Measurements from ENCODE around the gene KAZALD1.
"Not testable (repeated sequence)": the region's sequence is repeated elsewhere in the genome, so short reads cannot be mapped to it uniquely, and the experiment has no call there.

KAZALD1 gene

DNA sequence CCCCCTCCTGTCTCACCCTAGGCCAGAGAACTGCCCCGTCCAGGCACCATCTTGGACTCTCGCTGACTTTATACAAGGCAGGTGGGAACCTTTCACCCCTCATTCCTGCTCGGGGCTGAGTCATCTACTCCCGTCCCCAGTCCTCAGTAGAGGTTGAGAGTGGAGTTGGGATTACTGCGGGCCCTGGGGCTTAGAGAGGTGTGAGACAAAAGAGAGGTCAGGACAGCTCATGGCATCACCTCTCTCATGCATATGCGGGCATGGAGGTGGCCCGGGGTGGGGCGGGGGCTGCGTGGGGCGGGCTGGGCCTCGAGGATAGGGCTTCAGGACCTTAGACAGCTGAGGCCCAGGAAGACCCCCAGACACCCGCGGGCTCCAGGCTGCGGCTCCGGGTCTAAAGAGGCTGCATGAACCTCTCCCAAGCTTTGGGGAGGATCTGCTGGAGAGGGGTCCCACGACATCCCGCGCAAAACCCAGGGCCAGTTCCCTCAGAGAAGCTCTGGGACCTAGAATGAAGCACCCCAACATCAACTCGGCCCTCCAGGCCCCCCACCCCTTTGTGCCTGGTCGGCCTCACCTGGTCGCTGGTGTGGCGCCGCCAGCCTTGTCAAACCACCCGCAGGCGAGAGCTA lies 31.2 kb upstream of the KAZALD1 start:
- no peak for DNase-seq

DNA sequence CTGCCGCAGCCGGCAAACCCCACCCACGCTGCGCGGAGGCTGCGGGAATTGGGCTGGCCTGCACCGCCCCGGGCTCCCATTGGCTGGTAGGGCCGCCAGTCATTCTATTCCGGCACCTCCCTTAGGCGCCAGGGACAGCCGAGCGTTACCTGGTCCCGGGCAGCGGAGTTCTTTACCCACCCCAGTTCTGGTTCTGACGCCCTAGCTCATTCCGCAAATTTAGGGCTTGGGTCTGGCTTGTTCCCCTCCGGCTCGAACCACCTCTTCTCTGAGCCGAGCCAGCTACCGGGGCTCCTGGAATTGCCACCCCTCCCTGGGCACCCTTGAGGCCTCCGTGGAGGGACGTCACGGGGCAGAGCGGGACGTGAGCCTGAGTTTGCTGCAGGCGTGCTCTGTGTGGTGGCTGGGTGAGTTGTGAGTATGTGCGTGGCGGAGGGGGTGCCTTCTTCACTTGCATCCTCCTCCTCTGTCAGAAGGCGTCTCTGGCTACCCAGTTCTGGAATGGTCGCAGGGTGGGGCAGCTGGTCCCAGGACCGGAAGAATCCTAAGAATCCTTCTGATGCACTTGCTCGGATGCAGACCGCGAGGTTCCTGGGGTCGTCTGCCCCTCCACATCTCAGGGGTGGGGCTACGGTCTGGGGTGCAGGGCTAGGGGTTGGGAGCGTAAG lies 30.5 kb upstream of the KAZALD1 start, which contains the start of the genes PDZD7 and SFXN3:
Gene PDZD7 (minus strand): TSS at position 2 of the 668 bp plus-strand sequence. CDS start 910 bp downstream, outside the sequence.
Gene SFXN3 (plus strand): TSS at position 107 of the 668 bp plus-strand sequence. CDS start 3,461 bp downstream, outside the sequence.
- DNase-seq: peak; percentile 97

DNA sequence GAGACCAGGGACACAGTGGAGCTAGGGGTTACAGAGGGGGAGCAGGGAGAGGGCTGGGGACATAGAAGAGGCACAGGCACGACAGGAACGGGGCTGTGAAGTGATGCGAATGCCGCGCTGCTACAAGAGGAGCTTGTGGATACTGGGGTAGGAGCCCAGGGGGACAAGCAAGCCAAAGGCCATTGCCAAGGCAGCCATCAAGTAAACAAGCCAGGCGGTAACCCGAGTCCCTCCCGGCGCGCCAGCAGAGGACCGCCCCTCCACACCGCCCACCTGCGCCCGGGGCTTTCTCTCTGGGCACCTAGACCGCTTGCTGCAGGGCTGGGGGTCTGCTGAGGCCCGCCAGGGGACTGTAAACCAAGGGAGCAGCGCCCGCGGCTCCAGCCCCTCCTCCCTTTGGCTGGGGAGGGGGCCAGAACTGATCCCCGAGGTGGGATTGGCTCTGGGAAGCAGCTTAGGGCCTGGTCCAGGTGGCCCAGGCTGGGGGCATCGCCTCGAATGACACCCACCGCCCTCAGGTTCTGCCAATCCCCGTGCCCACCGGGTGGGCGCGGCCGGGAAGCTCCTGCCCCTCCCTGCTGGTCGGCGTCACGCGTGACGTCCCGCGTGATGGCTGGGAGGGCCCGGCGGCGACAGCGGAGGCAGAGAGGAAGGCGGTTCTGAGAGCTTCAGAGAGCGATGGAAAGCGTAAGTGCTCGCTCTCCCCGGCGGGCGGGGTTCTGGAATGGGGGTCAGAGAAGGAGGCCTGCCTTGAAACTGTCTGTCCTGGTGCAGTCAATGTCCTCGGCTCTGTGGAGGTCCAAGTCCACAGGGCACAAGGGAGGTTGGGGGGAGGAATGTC lies 29.8 kb upstream of the KAZALD1 start:
- DNase-seq: peak; percentile 81

DNA sequence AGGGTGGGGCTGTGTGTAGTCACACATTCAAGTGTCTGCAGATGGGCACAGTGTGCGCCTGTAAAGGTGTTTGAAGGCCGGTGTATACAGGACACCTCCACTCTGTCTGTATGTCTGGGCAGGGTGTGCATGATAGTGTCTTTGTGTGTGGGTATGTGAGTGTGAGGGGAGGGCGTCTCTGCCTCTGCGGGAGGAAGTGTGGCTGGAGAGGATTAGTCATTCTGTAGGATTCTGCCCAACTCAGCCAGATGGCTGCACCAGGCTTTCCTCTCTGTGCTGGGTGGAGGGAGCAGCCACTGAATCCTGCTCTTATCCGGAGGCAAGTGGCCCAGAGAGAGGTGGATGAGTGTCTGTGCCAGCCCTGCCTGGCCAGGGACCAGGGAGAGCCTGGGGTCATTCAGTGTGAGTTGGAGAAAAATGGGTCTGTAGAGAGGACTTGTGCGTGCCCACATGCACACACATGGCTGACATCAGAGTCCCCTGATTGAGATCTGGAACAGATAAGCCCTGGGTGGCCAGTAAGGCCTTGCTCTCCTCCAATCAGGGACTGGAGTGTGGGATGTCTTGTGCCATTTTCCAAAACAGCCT lies 29.1 kb upstream of the KAZALD1 start:
- DNase-seq: peak; percentile 44

DNA sequence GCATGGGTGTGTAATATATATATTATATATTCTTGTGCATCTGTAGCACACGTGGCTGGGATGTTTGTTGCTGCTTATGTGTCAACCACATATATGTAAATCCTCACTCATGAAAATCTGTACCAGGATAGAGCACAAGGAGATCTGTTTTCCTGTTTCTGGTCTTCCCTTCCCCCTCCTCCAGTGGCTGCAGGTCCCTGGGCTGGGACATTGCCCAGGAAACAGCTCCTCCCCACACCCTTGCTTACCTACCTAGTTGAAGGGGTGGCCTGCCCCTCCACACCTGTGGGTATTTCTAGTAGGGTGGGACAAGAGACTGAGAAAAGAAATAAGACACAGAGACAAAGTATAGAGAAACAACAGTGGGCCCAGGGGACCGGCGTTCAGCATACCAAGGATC lies 28.5 kb upstream of the KAZALD1 start:
- DNase-seq: no peak

DNA sequence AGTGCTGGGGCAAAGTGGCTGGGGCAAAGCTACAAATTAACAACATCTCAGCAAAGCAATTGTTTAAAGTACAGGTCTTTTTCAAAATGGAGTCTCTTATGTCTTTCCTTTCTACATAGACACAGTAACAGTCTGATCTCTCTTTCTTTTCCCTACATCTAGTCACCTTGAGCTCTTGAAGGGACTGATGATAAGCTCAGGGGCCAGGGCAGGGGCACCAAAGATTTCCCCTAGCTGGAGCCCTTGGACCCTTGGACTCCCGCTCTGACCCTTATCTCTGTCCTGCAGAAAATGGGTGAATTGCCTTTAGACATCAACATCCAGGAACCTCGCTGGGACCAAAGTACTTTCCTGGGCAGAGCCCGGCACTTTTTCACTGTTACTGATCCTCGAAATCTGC lies 27.4 kb upstream of the KAZALD1 start:
- DNase-seq: not testable (repeated sequence)

DNA sequence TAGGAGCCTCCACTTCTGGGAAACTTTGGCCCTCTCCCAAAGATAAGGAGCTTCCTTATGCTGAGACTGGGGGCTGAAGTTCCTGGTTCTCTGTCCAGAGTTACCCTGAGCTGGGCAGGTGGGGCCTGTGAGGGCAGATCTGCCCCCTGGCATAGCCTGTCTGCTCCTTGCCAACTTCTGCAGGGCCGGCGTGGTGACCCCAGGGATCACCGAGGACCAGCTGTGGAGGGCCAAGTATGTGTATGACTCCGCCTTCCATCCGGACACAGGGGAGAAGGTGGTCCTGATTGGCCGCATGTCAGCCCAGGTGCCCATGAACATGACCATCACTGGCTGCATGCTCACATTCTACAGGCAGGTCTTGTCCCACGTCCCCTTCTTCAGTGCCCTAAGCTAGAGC lies 26.5 kb upstream of the KAZALD1 start:
- no peak for DNase-seq

DNA sequence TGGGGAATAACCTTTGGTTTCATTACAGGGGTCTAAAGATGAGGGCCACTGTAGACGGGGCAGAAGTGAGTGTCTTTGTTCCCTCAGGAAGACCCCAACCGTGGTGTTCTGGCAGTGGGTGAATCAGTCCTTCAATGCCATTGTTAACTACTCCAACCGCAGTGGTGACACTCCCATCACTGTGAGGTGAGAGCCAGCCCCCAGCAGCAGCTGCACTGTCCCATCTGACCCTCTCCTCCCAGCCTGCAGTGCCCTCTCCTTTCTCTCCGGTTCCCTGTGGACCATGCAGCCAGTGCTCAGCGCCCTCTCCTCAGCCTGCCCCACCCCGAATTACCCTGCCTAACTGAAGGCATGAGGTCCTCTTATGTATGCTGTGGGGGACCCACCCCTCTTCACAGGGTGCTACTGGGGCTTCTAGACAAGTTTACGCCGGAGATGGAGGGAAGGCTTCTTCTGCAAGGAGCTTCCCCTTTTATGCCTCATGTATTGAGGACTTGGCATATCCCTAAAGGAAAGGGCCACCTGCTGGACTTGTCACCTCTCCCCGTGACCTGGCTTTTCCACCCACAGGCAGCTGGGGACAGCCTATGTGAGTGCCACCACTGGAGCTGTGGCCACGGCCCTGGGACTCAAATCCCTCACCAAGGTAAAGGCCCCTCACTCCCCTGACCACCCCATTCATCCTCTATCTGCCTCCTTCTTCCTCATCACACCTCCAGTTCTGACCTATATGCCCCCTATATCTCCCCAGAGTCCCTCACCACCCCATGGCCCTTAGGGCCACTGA lies 25.7 kb upstream of the KAZALD1 start:
- DNase-seq: no peak

DNA sequence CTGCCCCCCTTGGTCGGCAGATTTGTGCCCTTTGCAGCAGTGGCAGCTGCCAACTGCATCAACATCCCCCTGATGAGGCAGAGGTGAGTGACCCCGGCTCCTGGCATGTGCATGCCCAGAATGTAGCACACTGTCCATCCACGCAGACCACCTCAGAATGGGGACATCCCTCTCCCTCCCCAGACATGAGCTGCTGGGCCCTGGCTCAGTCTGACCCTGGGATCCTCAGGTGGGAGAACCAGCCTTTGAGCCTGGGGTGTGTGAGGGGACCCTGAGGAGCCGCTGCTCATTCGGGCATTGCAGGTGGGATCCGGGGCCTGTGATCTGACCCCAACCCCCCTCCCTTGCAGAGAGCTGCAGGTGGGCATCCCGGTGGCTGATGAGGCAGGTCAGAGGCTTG lies 25.1 kb upstream of the KAZALD1 start:
- no peak for DNase-seq

DNA sequence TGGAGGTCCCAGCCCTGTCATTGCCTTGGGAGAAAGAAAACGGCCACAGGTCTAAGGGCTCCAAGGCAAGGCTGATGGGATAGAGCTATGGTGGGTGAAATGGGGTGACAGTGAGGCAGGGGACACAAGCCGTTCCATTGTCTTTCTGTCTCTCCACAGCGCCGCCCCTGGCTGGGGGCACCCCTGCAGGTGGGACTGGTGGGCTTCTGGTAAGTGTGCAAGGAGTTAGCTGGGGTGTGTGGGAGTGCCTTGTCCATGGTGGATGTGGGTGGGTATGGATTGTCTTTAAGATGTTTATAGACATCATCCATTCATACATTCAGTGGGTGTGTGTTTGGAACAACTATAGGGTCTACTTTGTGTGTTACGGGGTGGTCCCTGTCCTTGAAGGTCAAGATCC lies 23.3 kb upstream of the KAZALD1 start:
- no peak for DNase-seq

DNA sequence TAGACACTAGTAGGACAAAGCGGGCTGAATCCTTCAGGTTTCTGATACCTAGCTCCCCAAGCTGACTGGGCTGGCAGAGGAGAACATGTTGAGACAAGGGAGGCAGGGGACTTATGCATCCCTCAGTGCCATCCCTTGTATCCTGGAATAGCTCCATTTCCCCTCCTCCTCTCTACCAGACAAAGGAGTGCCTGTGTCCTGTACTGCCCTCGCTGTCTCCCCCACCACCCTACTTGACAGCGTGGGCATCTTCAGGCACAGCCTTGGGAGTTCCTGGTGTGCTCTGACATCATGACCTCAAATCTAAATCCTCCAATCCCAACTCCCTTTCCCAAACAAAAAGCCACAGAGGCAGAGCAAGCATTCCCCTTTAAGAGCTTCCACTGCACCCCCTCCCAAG lies 21.7 kb upstream of the KAZALD1 start:
- DNase-seq: no peak

DNA sequence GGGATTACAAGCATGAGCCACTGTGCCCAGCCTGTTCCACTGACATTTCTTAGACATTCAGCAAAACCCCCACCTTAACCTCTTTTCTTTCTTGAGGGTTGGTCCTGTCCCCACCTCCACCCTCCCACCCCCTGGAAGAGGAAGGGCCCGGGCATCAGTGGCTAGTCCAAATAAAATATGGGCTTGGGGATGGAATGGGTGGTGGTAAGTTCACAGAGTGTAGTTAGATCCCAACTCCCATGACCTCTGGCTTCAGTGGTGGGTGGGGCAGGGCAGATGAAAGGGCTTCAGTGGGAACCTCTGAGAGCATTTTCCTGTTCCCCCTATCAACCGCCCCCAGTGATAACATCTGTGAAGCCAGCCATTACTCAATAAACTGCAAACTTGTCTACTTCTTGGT lies 20.9 kb upstream of the KAZALD1 start:
- DNase-seq: no peak

DNA sequence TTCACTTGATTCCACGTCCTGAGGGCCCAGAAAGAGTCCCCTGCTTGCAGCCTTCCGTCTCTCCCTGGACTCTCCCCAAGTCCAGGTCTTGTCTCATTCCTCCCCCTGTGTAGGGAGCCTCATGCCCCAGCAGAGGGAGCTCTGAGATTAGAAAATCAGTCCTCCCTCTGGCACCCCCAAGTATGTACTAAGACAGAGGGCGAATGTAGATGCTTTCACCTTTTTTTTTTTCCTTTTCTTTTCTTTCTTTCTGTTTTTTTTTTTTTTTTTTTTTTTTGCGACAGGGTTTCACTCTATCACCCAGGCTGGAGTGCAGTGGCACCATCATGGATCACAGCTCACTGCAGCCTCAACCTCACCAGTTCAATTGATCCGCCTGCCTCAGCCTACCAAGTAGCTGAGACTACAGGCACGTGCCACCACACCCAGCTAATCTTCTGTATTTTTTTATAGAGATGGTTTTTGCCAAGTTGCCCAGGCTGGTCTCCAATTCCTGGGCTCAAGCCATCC lies 20.5 kb upstream of the KAZALD1 start:
- peak; percentile 65 for DNase-seq

DNA sequence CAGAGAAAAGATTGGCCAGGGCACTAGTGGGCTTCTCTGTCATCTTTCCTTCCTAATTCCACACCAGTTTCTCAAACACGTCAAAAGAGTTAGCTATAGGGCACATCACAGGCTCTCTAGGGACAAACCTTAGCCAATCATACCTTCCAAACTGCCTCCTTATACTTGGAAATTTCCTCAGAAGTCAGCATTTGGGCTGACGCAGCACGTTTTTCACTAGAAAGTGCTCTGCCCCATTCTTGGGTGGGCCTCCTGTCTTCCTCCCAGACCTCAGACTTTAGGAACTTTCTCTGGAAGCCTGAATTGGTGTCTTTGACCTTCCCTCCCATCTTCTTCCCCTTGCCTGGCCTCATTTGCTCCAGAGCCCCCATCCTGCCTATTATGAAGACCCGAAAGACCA lies 19.7 kb upstream of the KAZALD1 start:
- no peak for DNase-seq

DNA sequence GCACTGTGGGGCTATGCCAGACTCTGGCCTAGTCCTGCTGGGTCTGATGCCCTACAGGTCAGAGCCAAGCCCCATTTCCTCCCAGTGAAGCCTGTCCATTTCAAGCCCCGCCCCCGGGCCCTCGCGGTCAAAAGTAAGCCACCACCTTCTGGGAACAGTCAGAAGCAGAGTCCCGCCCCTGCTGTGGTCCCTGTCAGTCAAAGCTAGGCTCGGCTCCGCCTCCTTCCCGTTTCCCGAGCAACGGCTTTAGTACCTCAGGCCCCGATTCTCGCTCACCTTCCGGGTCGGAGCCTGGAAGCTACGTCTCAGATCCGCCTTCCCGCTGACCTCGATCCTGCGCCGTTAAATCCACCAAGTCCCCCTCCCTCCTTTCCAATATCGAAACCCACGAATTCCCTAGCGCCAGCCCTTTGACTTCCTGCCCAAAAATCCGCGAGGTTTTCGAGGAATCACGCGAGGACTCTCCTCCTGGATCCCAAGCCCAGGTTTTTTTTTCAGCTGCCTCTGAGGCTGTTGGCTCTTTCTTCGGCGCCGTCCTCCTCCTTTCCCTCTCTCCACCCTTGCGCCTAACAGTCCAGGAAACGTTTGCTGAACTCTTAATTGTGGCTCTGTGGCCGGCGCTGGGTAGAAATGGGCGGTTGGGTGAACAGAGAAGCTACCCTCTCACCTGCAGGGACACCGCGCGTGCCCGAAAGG lies 19.0 kb upstream of the KAZALD1 start:
- peak; percentile 64 for DNase-seq

DNA sequence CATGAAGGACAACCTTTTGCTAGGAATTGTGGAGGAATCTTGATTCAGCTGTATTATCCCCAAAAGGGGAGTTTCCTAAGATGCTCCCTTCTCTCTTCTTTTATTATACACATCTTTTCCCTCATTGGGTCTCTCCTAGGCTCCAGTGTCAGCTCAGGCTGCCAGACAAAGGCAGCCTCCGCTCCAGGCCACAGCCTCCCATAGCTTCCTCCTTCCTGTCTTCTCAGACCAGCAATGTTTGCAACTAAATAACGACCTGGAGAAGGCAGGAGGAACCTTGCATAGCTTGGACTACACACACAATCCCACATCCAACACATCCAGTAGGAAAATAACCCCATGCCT lies 18.5 kb upstream of the KAZALD1 start:
- DNase-seq: no peak

DNA sequence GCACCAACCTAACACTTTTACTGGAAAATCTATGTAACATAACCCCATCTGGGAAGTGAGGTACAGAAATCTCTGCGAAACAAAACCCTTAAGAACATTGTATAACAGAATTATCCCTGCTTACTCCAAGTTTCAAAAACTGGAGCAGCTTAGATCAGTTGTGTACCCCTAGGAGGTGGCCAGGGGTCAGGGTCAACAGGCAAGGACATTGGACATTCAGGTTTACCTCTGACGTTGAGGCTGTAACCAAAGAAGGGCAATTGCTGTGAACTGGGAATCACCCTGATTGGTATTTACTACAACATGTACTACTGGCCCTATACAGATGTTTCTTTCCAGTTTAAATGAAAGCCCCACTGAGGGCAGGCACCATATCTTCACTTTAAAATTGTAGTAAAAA lies 17.7 kb upstream of the KAZALD1 start:
- no peak for DNase-seq

DNA sequence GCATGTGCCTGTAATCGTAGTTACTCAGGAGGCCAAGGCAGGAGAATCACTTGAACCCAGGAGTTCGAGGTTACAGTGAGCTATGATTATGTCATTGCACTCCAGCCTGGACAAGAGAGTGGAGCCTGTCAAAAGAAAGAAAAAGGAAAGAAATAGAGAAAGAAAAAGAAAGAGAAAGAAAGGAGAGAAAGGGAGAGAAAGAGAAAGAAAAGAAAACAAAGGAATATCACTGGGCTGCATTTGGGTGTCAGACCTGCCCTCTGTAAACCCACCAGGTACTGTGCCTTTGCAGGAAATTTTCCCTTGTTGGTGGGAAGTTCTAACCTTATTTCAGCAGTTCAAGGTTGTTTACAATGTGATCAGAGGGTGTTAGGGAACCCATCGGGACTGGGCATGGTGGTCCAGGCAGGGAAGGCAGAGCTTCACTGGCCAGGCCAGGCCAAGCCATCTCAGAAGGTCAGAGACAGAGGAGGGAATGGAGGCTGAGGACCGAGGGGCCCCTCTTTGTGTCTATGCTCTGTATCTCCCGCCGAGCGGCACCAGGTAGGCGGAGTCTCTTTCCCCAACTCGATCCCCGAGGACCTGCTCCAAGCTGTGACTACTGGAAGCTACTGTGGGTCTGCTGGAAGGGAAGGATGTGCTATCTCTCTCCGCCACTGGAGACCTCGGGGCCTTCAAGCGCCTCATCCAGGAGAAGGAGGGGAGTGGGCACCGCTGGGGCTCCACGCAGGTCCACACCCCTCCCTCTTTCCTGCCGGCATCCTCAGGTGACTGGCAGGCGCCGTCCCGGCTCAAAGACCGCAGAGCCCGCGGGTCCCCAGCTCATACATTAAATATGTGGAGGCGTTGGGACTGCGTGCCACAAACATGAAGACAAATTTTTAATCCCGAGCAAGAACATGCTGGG lies 15.2 kb upstream of the KAZALD1 start:
- no peak for DNase-seq

DNA sequence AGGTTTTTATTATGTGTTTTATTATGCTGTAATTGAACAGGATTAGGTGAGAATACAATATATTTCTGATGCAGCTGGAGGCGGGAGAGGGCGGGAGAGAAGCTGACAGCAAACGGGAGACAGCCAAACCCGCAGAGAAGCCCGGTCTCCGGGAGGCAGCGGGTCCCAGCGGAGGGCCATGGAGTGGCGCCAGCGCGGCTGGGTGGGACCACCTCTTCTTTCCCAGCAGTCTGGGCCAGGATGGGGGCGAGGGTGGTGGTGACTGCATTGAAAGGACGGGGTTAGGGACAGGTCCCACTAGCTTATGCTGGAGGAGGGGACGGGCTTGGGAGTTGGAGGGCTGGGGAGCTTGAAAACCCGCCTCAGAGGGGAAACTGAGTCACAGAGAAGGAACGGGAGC lies 14.5 kb upstream of the KAZALD1 start:
- no peak for DNase-seq
